NB4 (cell line): ENCODE results near the gene TPSD1.
"Not testable (repeated sequence)": the region's sequence is repeated elsewhere in the genome, so short reads cannot be mapped to it uniquely, and the experiment has no call there.

Source experiments
- CTCF ChIP-seq: IDR thresholded peaks from one replicate; pipeline ENCODE4 v1.5.1; 2012; ENCODE audit warnings: low read depth, low read length
- MAX ChIP-seq: IDR thresholded peaks from 2 replicates; pipeline ENCODE4 v1.6.1; 2011; ENCODE audit warnings: low read depth, low read length
- MYC ChIP-seq: IDR thresholded peaks from 2 replicates; pipeline ENCODE4 v1.6.1; 2011; ENCODE audit warnings: low read depth, low read length
- POLR2A ChIP-seq: IDR thresholded peaks from 2 replicates; pipeline ENCODE4 v1.6.1; 2011; ENCODE audit warnings: mild to moderate bottlenecking; ENCODE audit not compliant: insufficient read length; ENCODE audit errors: extremely low read depth

- not testable (repeated sequence) for TF ChIP-seq CTCF, POLR2A, MAX, MYC
Measured at GRCh38 chr16:1292208-1292607, 36.3 kb downstream of the TPSD1 start.
